ENCODE data around the gene KIF5A.

- TF ChIP-seq FOSL2 (IDR thresholded peaks at IDR 0.05; ENCODE audit: borderline replicate concordance, low read depth) (no peak), TAF1 (IDR thresholded peaks at IDR 0.05; ENCODE audit: borderline replicate concordance, low read depth, low read length) (no peak), CTCF (IDR thresholded peaks at IDR 0.05) (no peak), EP300 (IDR thresholded peaks at IDR 0.05; ENCODE audit: borderline replicate concordance in 1 of 2, low read depth in 1 of 2, low read length in 1 of 2) (no peak), REST (IDR thresholded peaks at IDR 0.05; ENCODE audit: low read depth, low read length) (no peak), POLR2AphosphoS5 (IDR thresholded peaks at IDR 0.05; ENCODE audit: low read depth, low read length) (no peak), MAX (IDR thresholded peaks at IDR 0.05; ENCODE audit: low read depth) (no peak), EZH2phosphoT487 (IDR thresholded peaks at IDR 0.05; ENCODE audit: borderline replicate concordance, low read depth) (no peak), USF2 (IDR thresholded peaks at IDR 0.05; ENCODE audit: borderline replicate concordance, low read depth, low read length) (no peak), GABPA (IDR thresholded peaks at IDR 0.05; ENCODE audit: low read depth) (no peak), SIN3A (IDR thresholded peaks at IDR 0.05; ENCODE audit: borderline replicate concordance, low read depth, low read length) (no peak)
Observed at GRCh38 chr12:57548488-57548887, 1.4 kb upstream of the KIF5A start.
